GM18498 (cell line): ENCODE data around the gene RFC4.

Experiments
- ATAC-seq: cut with Tn5 transposase; IDR thresholded peaks from one replicate; pipeline ENCODE4 v1.9.1; 2021; ENCODE audit warnings: mild to moderate bottlenecking, moderate library complexity; ENCODE audit not compliant: unreplicated experiment

The RFC4 gene

GRCh38 chr3:186787642-186788481 lies 18.4 kb downstream of the RFC4 start:
- ATAC-seq, result no peak

GRCh38 chr3:186786922-186787321 lies 19.4 kb downstream of the RFC4 start:
- ATAC-seq, result no peak

DNA sequence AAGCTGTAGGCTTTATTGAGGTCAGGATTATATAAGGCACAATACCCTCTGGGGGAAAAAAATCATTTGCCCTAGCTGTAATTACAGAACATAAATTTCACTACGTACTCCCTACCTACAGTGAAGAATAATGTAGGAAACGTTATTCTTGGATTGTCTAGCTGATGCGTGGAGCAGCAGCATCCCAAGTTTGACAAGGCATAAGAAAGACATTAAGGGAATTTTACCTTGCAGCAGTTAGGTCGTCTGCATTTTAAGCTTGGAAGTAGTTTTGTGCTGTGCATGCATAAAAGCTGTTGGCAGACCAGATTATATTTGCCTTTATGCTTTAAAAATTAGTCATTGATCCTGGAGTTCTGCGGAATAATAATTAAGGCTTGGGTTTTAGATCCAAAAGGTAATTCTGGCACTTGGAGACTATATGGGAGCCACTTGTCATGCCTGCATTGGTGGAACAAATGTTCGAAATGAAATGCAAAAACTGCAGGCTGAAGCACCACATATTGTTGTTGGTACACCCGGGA lies 20.7 kb downstream of the RFC4 start:
- ATAC-seq, result no peak

GRCh38 chr3:186784820-186785494 lies 21.3 kb downstream of the RFC4 start:
- ATAC-seq, result no peak

DNA sequence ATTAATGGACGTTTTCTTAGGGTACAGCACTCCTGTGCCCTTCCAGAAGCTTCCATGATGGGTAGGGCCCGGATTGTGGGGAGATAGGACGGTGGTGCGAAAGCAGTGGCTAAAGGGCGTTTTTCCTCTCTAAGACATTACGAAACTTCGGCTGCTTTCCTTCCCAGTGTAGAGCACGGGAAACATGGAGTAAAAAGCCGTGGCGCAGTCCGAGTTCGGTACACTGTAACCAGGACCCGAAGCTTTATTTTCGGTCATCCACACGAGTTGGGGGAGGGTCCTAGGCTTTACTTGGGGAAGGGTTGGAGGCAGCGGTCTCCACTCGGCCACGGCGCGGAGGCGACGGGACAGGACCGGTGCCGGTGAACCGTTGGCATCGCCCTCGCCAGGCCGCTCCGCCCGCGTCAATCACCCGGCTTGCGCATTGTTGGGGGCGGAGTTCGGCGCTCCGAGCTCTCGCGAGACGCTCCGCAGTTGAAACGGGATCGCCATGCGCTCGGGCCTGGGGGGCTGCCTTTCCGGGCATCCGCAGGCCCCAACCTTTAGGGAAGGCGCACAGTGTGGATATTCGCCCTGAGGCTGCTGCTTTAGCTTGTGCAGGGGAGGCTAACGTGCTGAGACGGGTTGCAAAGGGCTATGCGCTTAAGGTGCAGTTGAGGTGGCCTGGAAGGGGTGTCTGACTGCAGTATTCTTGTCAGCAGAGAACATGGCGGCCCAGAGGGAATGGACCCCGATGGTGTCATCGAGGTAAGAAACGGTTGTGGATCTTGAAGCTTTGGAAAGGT lies 22.4 kb downstream of the RFC4 start:
- ATAC-seq, result peak; percentile 67

GRCh38 chr3:186783058-186783730 lies 23.1 kb downstream of the RFC4 start, which contains the start of gene EIF4A2:
EIF4A2 (plus strand) TSS chr3:186783577; CDS start chr3:186783611, 34 bp downstream.
- ATAC-seq, result peak; percentile 64

- ATAC-seq, result peak; percentile 27
These were observed 23.7 kb downstream of the RFC4 start for GRCh38 chr3:186782542-186783057.

GRCh38 chr3:186779204-186779603 lies 27.1 kb downstream of the RFC4 start:
- no peak for ATAC-seq

DNA sequence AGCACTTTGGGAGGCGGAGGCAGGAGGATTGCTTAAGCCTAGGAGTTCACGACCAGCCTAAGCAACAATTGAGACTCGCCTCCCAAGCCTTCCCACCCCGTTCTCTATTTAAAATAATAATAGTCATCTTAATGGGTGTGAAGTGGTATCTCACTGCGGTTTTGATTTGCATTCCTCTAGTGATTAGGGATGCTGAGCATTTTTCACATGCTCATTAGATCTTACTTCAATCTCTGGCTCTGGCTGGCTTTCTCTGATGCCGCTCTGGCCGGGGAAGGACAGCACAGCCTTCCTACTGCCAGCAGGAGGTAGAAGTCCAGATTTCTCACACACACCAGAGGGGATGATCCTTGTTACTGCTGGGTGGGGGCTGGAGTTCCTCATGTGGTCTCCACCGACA lies 30.3 kb downstream of the RFC4 start:
- ATAC-seq, result no peak

DNA sequence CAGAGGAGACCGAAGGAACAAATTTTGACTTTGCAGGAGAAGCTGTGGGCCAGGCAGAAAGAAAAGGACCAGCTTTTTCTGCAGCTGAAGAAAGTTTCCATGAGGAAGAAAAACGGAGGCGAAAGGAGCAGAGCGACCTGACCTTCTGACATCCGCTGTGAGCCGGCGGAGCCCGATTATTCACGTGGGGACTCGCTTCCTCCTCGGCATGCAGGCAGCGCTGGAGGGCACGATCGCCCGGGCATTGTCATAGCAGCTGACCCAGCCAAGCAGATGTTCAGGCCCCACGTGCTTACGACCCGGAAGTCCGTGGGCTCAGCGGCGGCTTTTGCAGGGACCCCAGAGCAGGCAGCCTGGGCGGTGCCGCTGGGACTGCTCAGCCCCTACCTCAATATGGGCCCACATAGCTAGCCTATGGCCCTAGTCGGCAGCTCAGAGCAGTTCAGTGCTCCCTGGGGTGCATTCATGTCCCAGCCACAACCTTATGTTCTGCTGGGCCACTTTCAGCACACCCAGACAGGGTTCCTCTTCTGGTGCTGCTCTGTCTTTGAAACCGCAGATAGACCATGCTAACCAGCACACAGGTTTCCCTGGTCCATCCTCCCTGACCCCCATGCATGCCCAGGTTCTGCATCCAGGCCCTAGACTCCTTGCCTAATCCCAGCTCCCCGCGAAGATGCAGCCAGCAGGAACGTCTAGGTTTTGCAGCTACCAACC lies 33.4 kb downstream of the RFC4 start:
- peak; percentile 95 for ATAC-seq

GRCh38 chr3:186772281-186772694 lies 34.0 kb downstream of the RFC4 start:
- ATAC-seq, result peak; percentile 30

DNA sequence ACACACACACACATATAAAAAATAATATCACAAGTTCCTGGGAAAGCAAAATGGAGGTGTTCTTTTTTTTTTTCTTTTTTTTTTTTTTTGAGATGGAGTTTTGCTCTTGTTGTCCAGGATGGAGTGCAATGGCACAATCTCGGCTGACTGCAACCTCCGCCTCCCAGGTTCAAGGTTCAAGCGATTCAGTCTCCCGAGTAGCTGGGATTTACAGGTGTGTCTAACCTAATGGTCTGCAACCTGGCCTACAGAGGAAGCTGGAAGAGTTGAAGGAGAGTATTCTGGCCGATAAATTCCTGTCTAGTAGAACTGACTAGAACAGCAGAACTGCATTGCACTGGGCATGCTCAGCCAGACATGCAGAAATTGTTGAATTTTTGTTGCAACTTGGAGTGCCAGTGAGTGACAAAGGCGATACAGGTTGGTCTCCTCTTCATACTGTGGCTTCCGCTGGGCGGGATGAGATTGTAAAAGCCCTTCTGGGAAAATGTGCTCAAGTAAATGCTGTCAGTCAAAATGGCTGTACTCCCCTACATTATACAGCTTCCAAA lies 45.3 kb downstream of the RFC4 start:
- ATAC-seq, result no peak

DNA sequence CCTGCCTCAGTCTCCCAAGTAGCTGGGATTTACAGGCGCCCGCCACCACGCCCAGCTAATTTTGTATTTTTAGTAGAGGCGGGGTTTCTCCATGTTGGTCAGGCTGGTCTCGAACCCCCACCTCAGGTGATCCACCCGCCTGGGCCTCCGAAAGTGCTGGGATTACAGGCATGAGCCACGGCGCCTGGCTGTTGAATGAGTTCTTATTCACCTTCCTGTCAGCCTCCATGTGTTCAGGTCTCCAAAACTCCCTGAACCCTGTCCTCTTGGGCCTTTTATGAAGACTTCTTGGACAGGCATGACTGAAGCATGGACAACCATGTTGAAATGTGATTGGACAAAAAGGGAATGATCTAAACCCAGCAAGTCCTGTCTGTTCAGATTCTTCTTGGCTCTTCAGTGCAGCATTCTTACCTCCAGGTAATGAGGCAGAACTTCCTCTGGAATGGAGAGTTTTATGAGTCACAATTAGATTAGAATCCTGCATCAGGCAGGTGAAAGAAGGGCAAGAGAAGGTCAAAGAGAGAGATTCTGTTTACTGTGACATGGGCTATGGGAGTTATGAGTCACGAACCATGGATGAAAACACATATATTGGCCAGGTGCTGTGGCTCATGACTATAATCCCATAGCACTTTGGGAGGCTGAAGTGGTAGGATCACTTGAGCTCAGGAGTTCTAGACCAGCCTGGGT lies 46.0 kb downstream of the RFC4 start:
- ATAC-seq, result no peak

DNA sequence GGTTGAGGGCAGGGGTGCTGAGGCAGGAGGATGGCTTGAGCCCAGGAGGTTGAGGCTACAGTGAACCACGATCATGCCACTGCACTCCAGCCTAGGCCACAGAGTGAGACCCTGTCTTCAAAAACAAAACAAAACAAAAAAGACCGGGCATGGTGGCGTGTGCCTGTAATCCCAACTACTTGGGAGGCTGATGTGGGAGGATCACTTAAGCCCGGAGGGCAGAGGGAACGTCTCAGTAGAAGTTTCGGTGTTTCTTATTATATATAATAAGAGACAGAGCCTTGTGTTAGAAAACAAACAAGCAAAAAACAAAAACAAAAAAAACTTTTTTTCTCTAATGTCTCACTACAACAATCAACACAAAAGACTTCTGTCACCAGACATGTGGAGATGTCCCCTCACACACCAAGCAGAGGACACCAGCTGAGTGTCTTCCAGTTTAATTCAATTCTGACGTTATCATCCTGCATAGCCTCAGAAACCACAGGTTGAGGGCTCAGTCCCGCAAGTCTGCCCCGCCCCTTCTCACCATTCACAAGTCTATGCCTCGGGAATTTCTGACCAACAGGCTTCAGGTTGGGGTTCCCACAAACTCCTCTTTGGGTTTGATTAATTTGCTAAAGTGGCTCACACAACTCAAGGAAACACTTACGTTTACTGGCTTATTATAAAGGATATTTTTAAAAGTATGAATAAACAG lies 46.9 kb downstream of the RFC4 start:
- ATAC-seq, result no peak

DNA sequence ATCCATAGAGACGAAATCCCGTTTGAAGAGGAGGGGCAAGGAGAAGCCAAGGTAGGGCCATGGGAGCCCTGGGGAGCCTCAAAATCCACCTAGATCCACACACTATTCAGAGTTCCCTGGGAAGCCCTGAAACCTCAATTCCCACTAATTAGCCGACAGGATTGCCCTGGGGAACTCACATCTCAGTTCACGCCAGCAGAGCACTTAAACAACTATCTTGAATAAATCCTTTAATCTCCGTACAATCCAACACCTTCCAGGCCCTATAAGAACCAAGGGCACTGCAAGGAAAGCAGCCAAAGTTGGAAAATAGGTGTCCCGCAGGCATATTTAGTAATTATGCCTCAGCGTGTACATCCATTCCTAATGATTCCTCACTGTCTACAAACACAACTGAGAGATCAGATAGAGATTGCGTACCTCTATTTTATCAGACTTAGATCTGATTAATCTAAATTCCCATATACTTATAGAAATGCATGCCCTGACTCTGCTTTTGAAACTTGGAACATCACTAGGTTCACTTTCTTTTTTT lies 48.5 kb downstream of the RFC4 start:
- no peak for ATAC-seq

GRCh38 chr3:186757214-186757613 lies 49.1 kb downstream of the RFC4 start:
- ATAC-seq, result no peak

DNA sequence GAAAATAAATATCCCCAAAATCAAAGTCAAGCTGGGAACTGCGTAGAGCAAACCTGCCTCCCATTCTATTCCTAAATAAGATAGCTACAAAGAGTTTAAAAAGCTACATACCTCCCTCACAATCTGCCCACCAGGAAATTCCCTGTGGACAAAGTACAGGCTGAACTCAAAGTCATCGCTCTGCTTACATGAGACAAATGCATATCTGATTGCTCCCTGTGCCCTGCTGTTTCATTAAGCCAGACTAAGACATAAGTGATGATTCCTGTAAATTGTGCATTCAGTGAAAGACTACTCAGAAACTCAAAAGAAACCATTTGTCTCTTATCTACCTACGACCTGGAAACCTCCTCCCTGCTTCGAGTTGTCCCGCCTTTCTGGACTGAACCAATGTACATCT lies 51.4 kb downstream of the RFC4 start:
- ATAC-seq, result no peak

- ATAC-seq, result no peak
These were observed 52.3 kb downstream of the RFC4 start for GRCh38 chr3:186754006-186754405.
